HepG2 (cell line): ENCODE measurements around the gene SPATA31D4. TPM values are rescaled to one million over a fixed set of nuclear protein-coding genes. Genes with fewer than 3 reads are reported as not detected.

Source experiments
- ATAC-seq: fragments of 200-7000 bp; cut with Tn5 transposase; 3 replicates; pipeline ENCODE4 v1.9.1; 2020; ENCODE audit warnings: mild to moderate bottlenecking, moderate library complexity
- BruUV-seq: library from RNA; stranded (reverse); fragments of 400-500 nt; replicated peaks from 2 replicates; lab custom pipeline; 2021; lab: Mats Ljungman, UMichigan
- CTCF ChIA-PET: fragments of 300-600 bp; formaldehyde crosslinking; extraction: SDS; loops from one replicate; lab custom pipeline; 2021; ENCODE audit warnings: low total read pairs, inconsistent platforms, low intra/inter-chr PET ratio; lab: Yijun Ruan, JAX
- POLR2A ChIA-PET: fragments of 350-600 bp; sonication (Branson Sonifier 250); formaldehyde crosslinking; loops from one replicate; lab custom pipeline; 2020; ENCODE audit warnings: antibody characterized with exemption, inconsistent platforms; lab: Yijun Ruan, JAX
- DNase-seq: peaks from one replicate; pipeline ENCODE4 v3.0.0-alpha.2; 2015; ENCODE audit warnings: low spot score
- FAIRE-seq: peaks from 3 replicates; lab custom pipeline; 2011; peaks lifted over from hg19 to GRCh38; lab: Jason Lieb, UNC
- H2AFZ ChIP-seq: one replicate; pipeline ENCODE4 v1.6.1; 2011; ENCODE audit warnings: low read length, inconsistent platforms
- H3K27ac ChIP-seq: fragments of 300-600 bp; 3 replicates; pipeline ENCODE4 v1.8.0; 2011; ENCODE audit warnings: mixed run types, mild to moderate bottlenecking, mixed read lengths, low read length, inconsistent platforms; ENCODE audit not compliant: insufficient read depth; ENCODE audit errors: extremely low read length
- H3K27me3 ChIP-seq, 2 experiments: fragments of 200-600 bp in 1 of 2; 2 replicates in 1 of 2; 3 replicates in 1 of 2; pipeline versions ENCODE4 v1.6.0 to v1.8.0; 2011; ENCODE audit warnings: low read length in 2 of 2, mild to moderate bottlenecking in 2 of 2, moderate library complexity in 2 of 2, inconsistent platforms in 1 of 2; ENCODE audit not compliant: insufficient read depth in 2 of 2, control insufficient read depth in 1 of 2
- H3K36me3 ChIP-seq, 2 experiments: fragments of 200-600 bp in 1 of 2; replicated peaks in 1 of 2; 2 replicates in 1 of 2; 3 replicates in 1 of 2; pipeline versions ENCODE4 v1.5.1 to v1.8.0; 2011; ENCODE audit warnings: low read length in 2 of 2, inconsistent platforms in 1 of 2; ENCODE audit not compliant: insufficient read depth in 2 of 2, control insufficient read depth in 1 of 2
- H3K4me1 ChIP-seq: 2 replicates; pipeline ENCODE4 v1.5.1; 2012; ENCODE audit warnings: low read length, inconsistent platforms; ENCODE audit not compliant: insufficient read depth
- H3K4me2 ChIP-seq: 2 replicates; pipeline ENCODE4 v1.6.0; 2011; ENCODE audit warnings: low read depth, low read length, inconsistent platforms
- H3K4me3 ChIP-seq, 3 experiments: fragments of 200-600 bp in 1 of 3; sonication (generic), shearing (Covaris generic) in 1 of 3; replicated peaks in 1 of 3; 2 replicates each; pipeline ENCODE4 v1.5.1; 2011 to 2016; ENCODE audit warnings: low read length in 3 of 3, inconsistent platforms in 2 of 3, low read depth in 2 of 3, mild to moderate bottlenecking in 2 of 3, control low read depth in 1 of 3, mixed read lengths in 1 of 3; ENCODE audit not compliant: insufficient read depth in 1 of 3
- H3K79me2 ChIP-seq: one replicate; pipeline ENCODE4 v1.6.1; 2011; ENCODE audit warnings: low read length, inconsistent platforms; ENCODE audit not compliant: insufficient read depth
- H3K9ac ChIP-seq: 2 replicates; pipeline ENCODE4 v1.6.0; 2011; ENCODE audit warnings: mild to moderate bottlenecking, low read depth, low read length, inconsistent platforms; ENCODE audit not compliant: insufficient read depth
- H3K9me3 ChIP-seq: 2 replicates; pipeline ENCODE4 v1.5.1; 2012; ENCODE audit warnings: mild to moderate bottlenecking, low read length
- H4K20me1 ChIP-seq: 2 replicates; pipeline ENCODE4 v1.6.0; 2011; ENCODE audit warnings: inconsistent platforms, mild to moderate bottlenecking, low read length, moderate library complexity; ENCODE audit not compliant: insufficient read depth
- ETV6 ChIP-seq: sonication (generic); formaldehyde crosslinking; conservative IDR thresholded peaks from 2 replicates; pipeline ENCODE4 v1.4.0; 2020; ENCODE audit warnings: missing genetic modification reagents
- GABPA ChIP-seq, 2 experiments: IDR thresholded peaks; 2 replicates each; pipeline ENCODE4 v1.6.1; 2011 to 2016; ENCODE audit warnings: low read depth in 2 of 2, low read length in 1 of 2, missing biosample characterization in 1 of 2, missing genetic modification characterization in 1 of 2
- GZF1 ChIP-seq: sonication (generic); formaldehyde crosslinking; IDR thresholded peaks from 2 replicates; pipeline ENCODE4 v1.5.1; 2020; ENCODE audit warnings: mild to moderate bottlenecking, missing genetic modification reagents
- HNF4G ChIP-seq, 2 experiments: sonication (generic) in 1 of 2; formaldehyde crosslinking in 1 of 2; IDR thresholded peaks; 2 replicates each; pipeline versions ENCODE4 v1.4.0 to v1.6.1; 2011 to 2020; ENCODE audit warnings: borderline replicate concordance in 2 of 2, low read depth in 2 of 2, mild to moderate bottlenecking in 2 of 2, low read length in 1 of 2, missing genetic modification reagents in 1 of 2, moderate library complexity in 1 of 2
- KDM1A ChIP-seq: IDR thresholded peaks from 2 replicates; pipeline ENCODE4 v1.6.1; 2016; ENCODE audit warnings: missing compliant biosample characterization
- MTA3 ChIP-seq: sonication (generic); formaldehyde crosslinking; IDR thresholded peaks from 2 replicates; pipeline ENCODE4 v1.4.0; 2020; ENCODE audit warnings: missing genetic modification reagents
- SMAD3 ChIP-seq: sonication (generic); formaldehyde crosslinking; IDR thresholded peaks from 2 replicates; pipeline ENCODE4 v1.4.0; 2020; ENCODE audit warnings: missing genetic modification reagents
- ZC3H4 ChIP-seq: sonication (generic); formaldehyde crosslinking; IDR thresholded peaks from 2 replicates; pipeline ENCODE4 v1.4.0; 2020; ENCODE audit warnings: missing genetic modification reagents, borderline replicate concordance
- WGBS: methylation state at CpG from one replicate; pipeline ENCODE4 v1.1.6; 2017; ENCODE audit warnings: low lambda C conversion rate; 5-methylcytosine and 5-hydroxymethylcytosine counted together
- in situ Hi-C: cut with HindIII; loops from 2 replicates; pipeline ENCODE4 v1.10.0; 2017; ENCODE audit warnings: low pct_unique_long_range_greater_than_20kb; ENCODE audit not compliant: extremely low pct_ligation_motif_present
- intact Hi-C: fragments of 100-400 bp; cut with micrococcal nuclease; formaldehyde crosslinking; loops from one replicate; pipeline ENCODE4 v1.10.0; 2022; ENCODE audit not compliant: unreplicated experiment
- polyA plus RNA-seq, 8 experiments: library from polyadenylated mRNA; depleted of rRNA in 3 of 8; stranded (reverse) in 7 of 8; unstranded in 1 of 8; fragments of >200 nt; fragmentation: Illumina TruSeq in 4 of 8; extraction: Trizol in 4 of 8; gene quantifications; 2 replicates each; pipeline versions ENCODE4 v1.2.1 to v1.2.3, GENCODE V29; 2011 to 2016; ENCODE audit warnings: low read depth in 4 of 8, missing spikeins in 1 of 8, mixed read lengths in 1 of 8; ENCODE audit not compliant: insufficient read depth in 1 of 8
- total RNA-seq, 5 experiments: library from RNA; depleted of rRNA; stranded (reverse); fragments of >200 nt; fragmentation: Illumina TruSeq; extraction: Trizol; gene quantifications; 2 replicates each; pipeline ENCODE4 v1.2.3, GENCODE V29; 2016; ENCODE audit warnings: low read depth in 1 of 5
- TF ChIP-seq, protein P1 (sequence below): sonication (generic); formaldehyde crosslinking; IDR thresholded peaks from 2 replicates; pipeline ENCODE4 v1.8.1; 2023; ENCODE audit warnings: mild to moderate bottlenecking, moderate library complexity, missing genetic modification reagents
- TF ChIP-seq, protein P2 (sequence below): sonication (generic); formaldehyde crosslinking; IDR thresholded peaks from 2 replicates; pipeline ENCODE4 v1.4.0; 2020; ENCODE audit warnings: low read depth, mild to moderate bottlenecking, missing genetic modification reagents

Gene SPATA31D4
- total and polyA plus RNA-seq, 2 of the 13 experiments (the other 11 are each of a cell fraction or from before 2014, with no cell fraction given) = not detected

DNA sequence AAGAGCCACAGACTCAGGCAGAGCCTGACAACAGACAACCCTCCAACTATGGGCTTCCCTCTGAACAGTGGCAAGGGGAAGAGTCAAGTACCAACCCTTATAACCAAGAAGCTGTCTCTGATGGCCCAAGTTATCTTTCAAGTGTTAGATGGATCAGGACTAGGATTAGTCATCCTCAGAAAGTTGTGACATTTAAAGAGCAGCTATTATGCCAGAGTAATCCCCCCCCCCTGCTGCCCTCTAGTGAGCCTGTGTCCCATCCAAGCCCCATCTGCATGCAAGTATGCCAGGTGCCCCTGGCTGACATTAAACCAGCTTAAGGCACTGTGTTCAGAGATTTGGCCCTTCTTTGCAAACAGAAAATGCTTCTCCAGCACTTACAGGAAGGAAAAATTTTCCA, 43.5 kb downstream of the SPATA31D4 start:
- Histone ChIP-seq H3K9ac (no peak overlapping the region), H3K36me3 (no peaks in the 10 kb centered on the region), H3K9me3 (no peaks in the 10 kb centered on the region), H3K4me3 (no peak overlapping the region), H3K79me2 (no peaks in the 10 kb centered on the region), H2AFZ (no peak overlapping the region), H3K27me3 (no peaks in the 10 kb centered on the region), H3K27ac (no peak overlapping the region), H3K4me2 (no peak overlapping the region), H3K4me1 (no peaks in the 10 kb centered on the region), H4K20me1 (no peaks in the 10 kb centered on the region)
- in situ Hi-C loops (no loop called here), intact Hi-C loops (no loop called here)
- POLR2A ChIA-PET = no interaction called here
- TF ChIP-seq HNF4G (IDR thresholded peaks at IDR 0.05; ENCODE audit: borderline replicate concordance, low read depth, low read length) (no peak), HNF4G (CRISPR knock-in tag; IDR thresholded peaks at IDR 0.05; ENCODE audit: borderline replicate concordance, low read depth) (no peak), ZC3H4 (CRISPR knock-in tag) (no peak), ETV6 (CRISPR knock-in tag) (no peak), GABPA (IDR thresholded peaks at IDR 0.05; ENCODE audit: low read depth, low read length) (no peak), GABPA (CRISPR knock-in tag; IDR thresholded peaks at IDR 0.05; ENCODE audit: low read depth) (no peak)
- TF ChIP-seq, protein P1, sequence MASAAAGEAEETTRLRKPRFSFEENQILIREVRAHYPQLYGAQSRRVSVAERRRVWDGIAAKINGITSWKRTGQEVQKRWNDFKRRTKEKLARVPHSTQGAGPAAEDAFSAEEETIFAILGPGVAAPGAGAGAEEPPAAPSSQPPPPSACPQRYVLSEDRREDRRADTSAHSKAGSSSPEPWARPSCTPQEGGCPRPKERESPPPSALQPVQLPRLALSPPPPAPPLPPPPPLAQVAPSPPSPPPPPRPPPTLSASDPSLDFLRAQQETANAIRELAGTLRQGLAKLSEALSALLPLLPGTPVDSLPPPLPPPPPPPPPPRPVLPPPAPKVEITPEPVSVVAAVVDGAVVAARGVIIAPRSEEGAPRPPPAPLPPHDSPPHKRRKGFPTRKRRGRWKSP (CRISPR knock-in tag) = no peak
- CTCF ChIA-PET = no interaction called here
- DNase-seq (no peak), FAIRE-seq (no peak), ATAC-seq (no peak)
- BruUV-seq = no TSS peak

- 2% methylated on average over 5 of the region's 5 CpGs for WGBS
- ATAC-seq = no peak
- POLR2A ChIA-PET = no interaction called here
- DNase-seq = no peak
- CTCF ChIA-PET = no interaction called here
- FAIRE-seq = no peak
- intact Hi-C loops (no loop called here), in situ Hi-C loops (no loop called here)
- H3K4me2 ChIP-seq = no peak overlapping the region
- H3K79me2 ChIP-seq = no peaks in the 10 kb centered on the region
- no peaks in the 10 kb centered on the region for H4K20me1 ChIP-seq
- no peaks in the 10 kb centered on the region for H3K4me1 ChIP-seq
- TF ChIP-seq SMAD3 (CRISPR knock-in tag) (no peak), MTA3 (no peak), GZF1 (CRISPR knock-in tag) (no peak), KDM1A (CRISPR knock-in tag) (no peak)
- TF ChIP-seq, protein P2, sequence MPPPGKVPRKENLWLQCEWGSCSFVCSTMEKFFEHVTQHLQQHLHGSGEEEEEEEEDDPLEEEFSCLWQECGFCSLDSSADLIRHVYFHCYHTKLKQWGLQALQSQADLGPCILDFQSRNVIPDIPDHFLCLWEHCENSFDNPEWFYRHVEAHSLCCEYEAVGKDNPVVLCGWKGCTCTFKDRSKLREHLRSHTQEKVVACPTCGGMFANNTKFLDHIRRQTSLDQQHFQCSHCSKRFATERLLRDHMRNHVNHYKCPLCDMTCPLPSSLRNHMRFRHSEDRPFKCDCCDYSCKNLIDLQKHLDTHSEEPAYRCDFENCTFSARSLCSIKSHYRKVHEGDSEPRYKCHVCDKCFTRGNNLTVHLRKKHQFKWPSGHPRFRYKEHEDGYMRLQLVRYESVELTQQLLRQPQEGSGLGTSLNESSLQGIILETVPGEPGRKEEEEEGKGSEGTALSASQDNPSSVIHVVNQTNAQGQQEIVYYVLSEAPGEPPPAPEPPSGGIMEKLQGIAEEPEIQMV (CRISPR knock-in tag) = no peak
- no peak overlapping the region for H3K27ac ChIP-seq
- no peak overlapping the region for H2AFZ ChIP-seq
- H3K9me3 ChIP-seq = no peaks in the 10 kb centered on the region
- no TSS peak for BruUV-seq
- H3K9ac ChIP-seq = no peak overlapping the region
- no peaks in the 10 kb centered on the region for H3K27me3 ChIP-seq
- no peak overlapping the region for H3K4me3 ChIP-seq
- H3K36me3 ChIP-seq = no peaks in the 10 kb centered on the region
Measured at GRCh38 chr9:81974764-81975163, 46.5 kb downstream of the SPATA31D4 start.
